ENCODE measurements around the gene EEF1E1.

- TF ChIP-seq CTCF (IDR thresholded peaks at IDR 0.05) (no peak), POLR2A (IDR thresholded peaks at IDR 0.05) (no peak), POLR2AphosphoS5 (IDR thresholded peaks at IDR 0.05) (no peak)
Measured at GRCh38 chr6:8043221-8043620, 59.1 kb downstream of the EEF1E1 start.
